GM18870 (cell line): Measurements from ENCODE around the gene SUPV3L1.

Source experiments
- ATAC-seq: cut with Tn5 transposase; IDR thresholded peaks from one replicate; pipeline ENCODE4 v1.9.1; 2021; ENCODE audit warnings: moderate library complexity; ENCODE audit not compliant: unreplicated experiment

The SUPV3L1 gene

GRCh38 chr10:69254877-69255276 is 74.8 kb downstream of the SUPV3L1 start:
- no peak for ATAC-seq
